ENCODE data around the gene PLXNA4.

Gene PLXNA4

DNA sequence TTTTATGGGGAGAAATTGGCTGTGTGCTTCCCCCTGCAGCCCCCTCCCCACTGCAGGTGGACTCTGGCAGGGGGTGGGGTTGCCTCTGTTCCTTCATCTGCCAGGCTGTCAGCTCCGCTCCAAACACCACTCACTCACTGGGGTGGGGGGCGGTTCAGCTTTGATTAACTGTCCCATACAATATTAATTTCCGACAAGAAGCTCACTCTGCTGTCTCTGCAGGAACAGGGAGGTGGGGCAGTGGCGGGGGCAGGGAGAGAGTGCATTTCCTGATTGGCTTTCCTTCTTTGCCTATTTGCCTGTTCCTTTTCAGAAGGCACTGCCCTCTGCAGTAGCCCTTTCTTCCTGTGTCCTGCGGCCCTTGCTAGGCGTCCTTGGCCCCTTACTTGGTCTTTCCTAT, 500.8 kb downstream of the PLXNA4 start:
- DNase-seq: no peak

- DNase-seq: no peak
Observed at GRCh38 chr7:132073920-132074589, 502.2 kb downstream of the PLXNA4 start.
